Endothelial cell (in vitro differentiated cells): ENCODE measurements around the gene MRM1. TPM values are rescaled to one million over a fixed set of nuclear protein-coding genes. Genes with fewer than 3 reads are reported as not detected.
A peak's percentile ranks its signal among the peaks of the same experiment; 100 is the strongest.
"Not testable (repeated sequence)": the region's sequence is repeated elsewhere in the genome, so short reads cannot be mapped to it uniquely, and the experiment has no call there.

Source experiments
- DNase-seq: peaks from one replicate; pipeline ENCODE4 v3.0.0; 2021; ENCODE audit warnings: low spot score
- H3K27ac Mint-ChIP-seq: one replicate; pipeline ENCODE4 v1.8.0; 2021; ENCODE audit warnings: mixed read lengths, inconsistent platforms; ENCODE audit not compliant: unreplicated experiment
- H3K27me3 Mint-ChIP-seq: one replicate; pipeline ENCODE4 v1.8.0; 2021; ENCODE audit warnings: mild to moderate bottlenecking, moderate library complexity, mixed read lengths, inconsistent platforms; ENCODE audit not compliant: unreplicated experiment
- H3K36me3 Mint-ChIP-seq: one replicate; pipeline ENCODE4 v1.8.0; 2021; ENCODE audit warnings: mild to moderate bottlenecking, low read depth, mixed read lengths, inconsistent platforms; ENCODE audit not compliant: unreplicated experiment
- H3K4me1 Mint-ChIP-seq: one replicate; pipeline ENCODE4 v1.8.0; 2021; ENCODE audit warnings: mild to moderate bottlenecking, mixed read lengths, inconsistent platforms; ENCODE audit not compliant: unreplicated experiment
- H3K4me3 Mint-ChIP-seq: one replicate; pipeline ENCODE4 v1.8.0; 2021; ENCODE audit warnings: mild to moderate bottlenecking, mixed read lengths, inconsistent platforms; ENCODE audit not compliant: unreplicated experiment
- H3K9me3 Mint-ChIP-seq: one replicate; pipeline ENCODE4 v1.8.0; 2021; ENCODE audit warnings: mixed read lengths, inconsistent platforms; ENCODE audit not compliant: unreplicated experiment
- CTCF ChIP-seq: fragments of 200-600 bp; sonication (generic); IDR thresholded peaks from one replicate; pipeline ENCODE4 v1.5.0; 2021; ENCODE audit warnings: antibody characterized with exemption; ENCODE audit not compliant: unreplicated experiment
- total RNA-seq: library from RNA; stranded (reverse); fragmentation: NEBNext Ultra II Directional; extraction: Animal tissue kit (Norgen Biotek cat#: 25700); gene quantifications from one replicate; pipeline ENCODE4 v1.2.1, GENCODE V29; 2021; ENCODE audit not compliant: unreplicated experiment

The MRM1 gene
- total RNA-seq, 1 donor from 2014 or later, result 1.7 TPM

GRCh38 chr17:36600936-36601302, 464 bp upstream of the MRM1 start:
- no peak for DNase-seq
- Mint-ChIP-seq H3K36me3 (no peaks in the 10 kb centered on the region), H3K4me3 (peak overlapping the region; percentile 85), H3K4me1 (peaks cover 15% of the 10 kb centered on the region), H3K27ac (peak overlapping the region; percentile 88), H3K9me3 (no peaks in the 10 kb centered on the region), H3K27me3 (peaks cover 4% of the 10 kb centered on the region)
- TF ChIP-seq CTCF, result no peak

- DNase-seq, result no peak
- no peaks in the 10 kb centered on the region for H3K36me3 Mint-ChIP-seq
- no peak overlapping the region for H3K27ac Mint-ChIP-seq
- TF ChIP-seq CTCF, result no peak
- H3K4me3 Mint-ChIP-seq, result peak overlapping the region; percentile 81
- no peaks in the 10 kb centered on the region for H3K9me3 Mint-ChIP-seq
- H3K4me1 Mint-ChIP-seq, result peaks cover 15% of the 10 kb centered on the region
- H3K27me3 Mint-ChIP-seq, result peaks cover 4% of the 10 kb centered on the region
Observed at GRCh38 chr17:36602030-36602748, 806 bp downstream of the MRM1 start.

GRCh38 chr17:36602924-36603384, 1.6 kb downstream of the MRM1 start:
- H3K4me3 Mint-ChIP-seq, result no peak overlapping the region
- no peak overlapping the region for H3K27ac Mint-ChIP-seq
- H3K36me3 Mint-ChIP-seq, result no peaks in the 10 kb centered on the region
- H3K9me3 Mint-ChIP-seq, result no peaks in the 10 kb centered on the region
- peak; percentile 92 for TF ChIP-seq CTCF
- H3K4me1 Mint-ChIP-seq, result peaks cover 15% of the 10 kb centered on the region
- peak; percentile 63 for DNase-seq
- peaks cover 2% of the 10 kb centered on the region for H3K27me3 Mint-ChIP-seq

- not testable (repeated sequence) for H3K9me3 Mint-ChIP-seq, DNase-seq, H3K27me3 Mint-ChIP-seq, H3K36me3 Mint-ChIP-seq, H3K4me3 Mint-ChIP-seq, H3K27ac Mint-ChIP-seq
- H3K4me1 Mint-ChIP-seq, result peaks cover 15% of the 10 kb centered on the region
Observed at GRCh38 chr17:36605028-36605427, 3.6 kb downstream of the MRM1 start.

- no peak for TF ChIP-seq CTCF
- DNase-seq, result no peak
- Mint-ChIP-seq H3K27ac (no peak overlapping the region), H3K27me3 (peaks cover 5% of the 10 kb centered on the region), H3K36me3 (no peaks in the 10 kb centered on the region), H3K4me1 (peaks cover 4% of the 10 kb centered on the region), H3K4me3 (no peak overlapping the region), H3K9me3 (no peaks in the 10 kb centered on the region)
Observed at GRCh38 chr17:36608280-36608679, 6.9 kb downstream of the MRM1 start.
